KOPT-K1 (cell line): ENCODE results near the gene TBC1D22A.

Source experiments
- H3K27ac ChIP-seq: fragments of 200-600 bp; sonication (generic); 2 replicates; pipeline ENCODE4 v1.5.1; 2016; ENCODE audit warnings: antibody characterized with exemption, mild to moderate bottlenecking, low read depth, low read length; ENCODE audit not compliant: poor library complexity, severe bottlenecking
- H3K36me3 ChIP-seq: fragments of 200-600 bp; sonication (generic); 2 replicates; pipeline ENCODE4 v1.5.1; 2017; ENCODE audit warnings: antibody characterized with exemption, mild to moderate bottlenecking, low read length, moderate library complexity; ENCODE audit not compliant: insufficient read depth
- H3K9me3 ChIP-seq: fragments of 200-600 bp; sonication (generic); 2 replicates; pipeline ENCODE4 v1.5.1; 2017; ENCODE audit warnings: antibody characterized with exemption, low read length, mild to moderate bottlenecking; ENCODE audit not compliant: insufficient read depth, poor library complexity, severe bottlenecking

The TBC1D22A gene

DNA sequence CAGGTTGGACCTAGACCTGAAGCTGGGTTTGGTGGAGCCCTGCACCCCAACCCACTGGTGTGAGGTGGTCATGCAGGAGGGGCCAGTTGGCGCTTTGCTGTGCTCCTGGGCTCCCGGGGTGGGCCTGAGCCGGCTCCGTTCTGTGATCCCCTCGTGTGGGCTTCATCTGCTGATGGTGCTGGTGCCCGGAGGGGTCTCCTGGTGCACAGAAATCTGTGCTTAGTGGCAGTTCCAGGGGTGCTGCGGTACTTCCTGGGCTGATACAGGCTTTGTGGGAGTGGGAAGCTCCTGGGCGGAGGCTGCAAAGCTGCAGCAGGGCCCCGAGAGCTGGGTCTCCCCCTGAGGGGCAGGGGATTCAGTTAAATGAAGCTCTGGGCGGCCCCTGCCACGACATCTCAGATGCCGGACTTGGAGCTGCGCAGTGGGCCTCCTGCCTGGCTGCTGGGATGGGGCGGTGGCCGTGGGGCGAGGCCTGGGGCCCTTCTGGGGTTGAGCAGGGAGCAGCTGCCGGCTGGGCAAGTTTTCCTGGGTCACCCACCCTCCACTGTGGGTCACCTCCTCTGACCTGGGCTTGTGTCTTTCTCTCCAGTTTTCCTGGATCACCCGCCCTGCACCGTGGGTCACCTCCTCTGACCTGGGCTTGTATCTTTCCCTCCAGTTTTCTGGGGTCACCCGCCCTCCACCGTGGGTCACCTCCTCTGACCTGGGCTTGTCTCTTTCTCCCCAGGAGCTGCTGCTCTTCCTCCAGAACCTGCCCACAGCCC is 410.5 kb downstream of the TBC1D22A start:
- no peaks in the 10 kb centered on the region; the same call in 1 of the 2 replicates for H3K36me3 ChIP-seq
- no peaks in the 10 kb centered on the region for H3K9me3 ChIP-seq
- H3K27ac ChIP-seq = no peak overlapping the region

- no peaks in the 10 kb centered on the region; the same call in 1 of the 2 replicates for H3K36me3 ChIP-seq
- H3K9me3 ChIP-seq = no peaks in the 10 kb centered on the region
These were observed 411.1 kb downstream of the TBC1D22A start for GRCh38 chr22:47173535-47174021.

GRCh38 chr22:47174096-47174495 is 411.6 kb downstream of the TBC1D22A start:
- H3K9me3 ChIP-seq = no peaks in the 10 kb centered on the region
- H3K36me3 ChIP-seq = no peaks in the 10 kb centered on the region; the same call in 1 of the 2 replicates
- no peak overlapping the region for H3K27ac ChIP-seq

More at GRCh38 chr22:47173535-47174021, 411.1 kb downstream of the TBC1D22A start:
- no peak overlapping the region for H3K27ac ChIP-seq

DNA sequence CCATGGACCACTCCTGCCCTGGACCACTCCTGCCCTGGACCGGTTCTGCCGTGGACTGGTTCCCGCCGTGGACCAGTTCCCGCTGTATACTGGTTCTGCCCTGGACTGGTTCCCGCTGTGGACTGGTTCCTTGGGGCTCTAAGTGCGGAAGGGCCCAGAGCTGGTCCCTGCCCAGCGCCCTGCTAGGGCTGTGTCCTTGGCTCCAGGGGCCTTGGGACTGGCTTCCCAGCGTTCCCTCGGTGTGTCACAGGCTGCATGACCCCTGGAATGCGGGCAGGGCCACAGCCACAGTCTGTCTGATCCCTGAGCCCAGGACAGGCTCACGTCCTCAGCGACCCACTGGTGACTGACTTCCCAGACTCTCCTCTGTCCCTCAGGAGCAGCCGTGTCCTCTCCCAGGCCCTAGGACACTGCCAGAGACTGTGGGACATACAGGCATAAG is 412.2 kb downstream of the TBC1D22A start:
- H3K27ac ChIP-seq = no peak overlapping the region

GRCh38 chr22:47175151-47176025 is 412.9 kb downstream of the TBC1D22A start:
- Histone ChIP-seq H3K9me3 (no peaks in the 10 kb centered on the region), H3K27ac (no peak overlapping the region), H3K36me3 (no peaks in the 10 kb centered on the region; the same call in 1 of the 2 replicates)

More for the DNA sequence above, 412.2 kb downstream of the TBC1D22A start:
- Histone ChIP-seq H3K9me3 (no peaks in the 10 kb centered on the region), H3K36me3 (no peaks in the 10 kb centered on the region; the same call in 1 of the 2 replicates)

DNA sequence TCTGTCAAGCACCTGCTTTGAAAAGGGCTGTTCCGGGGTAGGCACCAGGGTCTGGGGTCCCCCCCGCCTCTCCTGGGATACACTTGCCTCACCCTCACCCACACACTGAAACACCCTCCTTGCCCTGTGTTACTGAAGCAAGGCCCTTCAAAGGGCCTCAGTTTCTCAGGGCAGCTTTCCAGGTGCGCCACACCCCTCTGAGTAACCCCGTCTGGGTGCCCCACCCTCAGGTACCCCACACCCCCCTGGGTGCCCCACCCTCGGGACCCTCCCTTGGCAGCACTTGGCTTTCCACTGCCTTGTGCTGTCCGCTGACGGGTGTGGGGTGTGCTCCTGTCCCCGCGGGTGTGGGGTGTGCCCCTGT is 413.6 kb downstream of the TBC1D22A start:
- H3K27ac ChIP-seq = no peak overlapping the region
- no peaks in the 10 kb centered on the region; the same call in 1 of the 2 replicates for H3K36me3 ChIP-seq
- no peaks in the 10 kb centered on the region for H3K9me3 ChIP-seq

DNA sequence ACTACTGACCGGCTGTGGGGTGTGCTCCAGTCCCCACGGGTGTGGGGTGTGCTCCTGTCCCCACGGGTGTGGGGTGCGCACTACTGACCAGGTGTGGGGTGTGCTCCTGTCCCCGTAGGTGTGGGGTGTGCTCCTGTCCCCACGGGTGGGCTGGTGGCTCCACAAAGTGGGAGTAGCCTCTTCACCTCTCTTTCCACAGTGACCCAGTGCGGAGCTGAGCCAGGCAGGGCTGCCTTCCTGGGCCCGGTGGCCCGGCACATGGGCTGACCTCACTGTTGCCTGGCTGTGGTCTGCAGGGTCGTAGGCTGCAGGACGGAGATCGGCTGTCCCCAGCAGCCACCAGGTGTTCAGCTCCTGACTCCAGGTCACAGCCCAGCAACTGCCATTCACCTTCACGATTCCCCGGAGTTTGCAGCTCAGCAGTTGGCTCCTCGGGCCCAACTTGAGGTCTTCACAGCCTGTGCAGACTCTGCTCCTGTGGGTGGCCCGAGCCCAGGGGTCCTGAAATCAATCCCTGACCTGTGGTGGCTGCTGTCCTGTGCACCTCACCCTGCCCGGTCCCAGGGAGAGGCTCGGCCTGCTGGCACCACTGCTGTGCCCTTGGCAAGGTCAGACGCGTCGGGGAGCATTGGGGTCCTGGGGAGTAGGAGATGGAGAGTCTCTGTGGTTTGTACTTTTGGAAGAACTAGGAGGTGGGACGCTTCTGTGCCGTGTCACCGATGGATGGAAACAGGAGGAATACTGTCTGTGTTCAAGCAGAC is 414.3 kb downstream of the TBC1D22A start:
- Histone ChIP-seq H3K27ac (no peak overlapping the region), H3K9me3 (no peaks in the 10 kb centered on the region), H3K36me3 (no peaks in the 10 kb centered on the region; the same call in 1 of the 2 replicates)

DNA sequence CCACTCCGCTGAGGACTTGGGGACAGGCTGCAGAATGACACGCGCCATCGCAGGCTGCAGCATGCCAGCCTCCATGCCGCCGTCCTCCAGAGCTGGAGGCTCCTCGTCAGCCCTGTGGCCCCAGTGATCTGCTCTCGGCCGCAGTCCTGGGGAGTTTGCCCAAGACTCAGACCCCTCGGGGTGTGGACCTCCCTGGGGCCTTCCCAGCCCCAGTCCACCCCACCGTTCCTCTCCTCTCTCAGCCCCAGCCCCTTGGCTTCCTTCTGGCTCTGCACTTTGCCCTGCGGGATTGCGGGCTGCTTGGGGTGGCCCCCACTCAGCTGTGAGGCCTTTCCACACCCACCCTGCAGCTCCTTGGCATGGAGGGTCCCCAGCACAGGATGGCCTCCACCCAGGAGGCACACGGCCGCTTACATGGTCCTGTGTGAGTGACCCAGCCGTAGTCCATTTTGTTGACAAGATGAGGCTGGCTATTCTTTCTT is 414.9 kb downstream of the TBC1D22A start:
- H3K36me3 ChIP-seq = no peaks in the 10 kb centered on the region; the same call in 1 of the 2 replicates
- H3K9me3 ChIP-seq = no peaks in the 10 kb centered on the region
- no peak overlapping the region for H3K27ac ChIP-seq

GRCh38 chr22:47178339-47178738 is 415.9 kb downstream of the TBC1D22A start:
- H3K36me3 ChIP-seq = no peaks in the 10 kb centered on the region; the same call in 1 of the 2 replicates
- H3K9me3 ChIP-seq = no peaks in the 10 kb centered on the region
- H3K27ac ChIP-seq = no peak overlapping the region

DNA sequence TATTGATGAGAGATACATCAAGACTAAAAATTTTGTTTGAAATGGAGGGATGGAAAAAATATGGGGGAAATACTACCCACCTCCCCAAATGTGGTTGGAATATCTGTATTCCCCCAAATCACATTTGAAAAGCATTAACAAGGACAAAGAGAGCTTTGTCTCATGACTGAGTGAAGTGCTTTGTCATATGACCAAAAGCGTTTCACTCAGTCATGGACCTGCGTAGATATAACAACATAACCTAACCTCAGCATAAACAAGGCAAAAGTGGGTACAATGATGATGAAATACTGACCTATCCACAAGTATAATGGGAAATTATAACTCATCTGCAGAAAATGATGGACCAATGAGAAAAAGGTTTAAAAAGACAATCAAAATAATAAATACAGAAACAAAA is 418.3 kb downstream of the TBC1D22A start:
- Histone ChIP-seq H3K27ac (no peak overlapping the region), H3K9me3 (peaks cover 3% of the 10 kb centered on the region)

GRCh38 chr22:47187176-47187957 is 424.9 kb downstream of the TBC1D22A start:
- Histone ChIP-seq H3K27ac (no peak overlapping the region), H3K36me3 (no peaks in the 10 kb centered on the region), H3K9me3 (peaks cover 3% of the 10 kb centered on the region)

More for the DNA sequence above, 418.3 kb downstream of the TBC1D22A start:
- H3K36me3 ChIP-seq = no peaks in the 10 kb centered on the region

DNA sequence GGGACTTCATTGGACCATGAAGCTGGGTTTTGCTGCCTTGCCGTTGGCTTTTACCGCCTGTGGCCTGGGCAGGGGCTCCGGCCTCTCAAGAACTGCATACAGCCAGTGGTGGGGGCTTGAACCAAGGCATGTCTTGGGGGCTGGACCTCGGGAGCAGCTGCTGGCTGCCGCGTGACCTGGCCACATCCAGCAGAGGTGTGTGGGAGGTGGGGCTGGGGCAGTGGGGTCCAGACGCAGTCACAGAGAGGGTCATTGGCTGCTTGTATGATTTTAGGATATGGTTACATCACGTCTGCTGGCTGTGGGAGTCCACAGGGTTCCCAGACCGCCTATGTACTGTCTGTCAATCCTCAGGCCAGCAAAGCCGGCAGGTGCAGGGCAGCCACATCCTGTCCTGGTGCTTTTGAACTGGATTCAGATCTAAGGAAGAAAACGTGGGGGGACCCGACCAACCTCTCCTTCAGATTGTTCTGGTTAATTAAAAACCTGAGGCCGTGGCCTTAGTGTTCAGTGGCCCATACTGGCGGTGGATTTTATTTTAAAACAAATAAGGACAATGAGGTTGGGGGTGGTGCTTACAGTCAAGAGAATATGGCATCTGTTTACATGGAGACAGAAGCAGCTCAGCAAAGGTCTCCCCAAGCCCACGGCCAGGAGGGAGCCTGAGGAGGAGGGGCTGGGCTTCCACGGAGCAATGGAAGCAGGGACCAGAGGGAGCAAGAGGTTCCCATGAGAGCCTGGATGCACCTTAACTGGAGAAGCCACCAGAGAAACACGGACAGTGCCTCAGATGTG is 426.0 kb downstream of the TBC1D22A start:
- no peaks in the 10 kb centered on the region for H3K36me3 ChIP-seq
- peaks cover 3% of the 10 kb centered on the region for H3K9me3 ChIP-seq
- no peak overlapping the region for H3K27ac ChIP-seq
